ENCODE results near the gene ZNF644. TPM values are rescaled to one million over a fixed set of nuclear protein-coding genes. Genes with fewer than 3 reads are reported as not detected.
"Not testable (repeated sequence)": the region's sequence is repeated elsewhere in the genome, so short reads cannot be mapped to it uniquely, and the experiment has no call there.

ZNF644 gene
- total and polyA plus RNA-seq, 2 donors (not counting 1 experiment from before 2014, with no cell fraction given): 9.6 to 124 TPM

GRCh38 chr1:90936061-90936460, 85.8 kb downstream of the ZNF644 start:
- 100% methylated on average over 3 of the region's 4 CpGs for WGBS (ENCODE audit: insufficient coverage)
- CTCF ChIA-PET: interaction anchor here (1.0 to 2.0 kb wide), 4 partner anchors 9 to 229 kb away, joined by 3 to 10 read pairs (median 4); no protein-coding TSS in a partner anchor
- ATAC-seq (ENCODE audit: low read depth): no peak
- DNase-seq: no peak
- Histone ChIP-seq H4K20me1 (ENCODE audit: control insufficient read depth, insufficient read depth, low read length, poor library complexity, severe bottlenecking) (peaks cover 33% of the 10 kb centered on the region), H3K27me3 (replicated peaks in 1 of 4; ENCODE audit: control extremely low read depth in 1 of 4, control insufficient read depth in 3 of 4, insufficient read depth in 4 of 4, low read length in 3 of 4) (no peaks in the 10 kb centered on the region), H3K27ac (ENCODE audit: low read length in 2 of 2) (no peak overlapping the region), H3K36me3 (replicated peaks in 1 of 2; ENCODE audit: control extremely low read depth in 1 of 2, control insufficient read depth in 1 of 2, extremely low read depth in 1 of 2, insufficient read depth in 2 of 2, low read length in 1 of 2) (peaks cover 2 to 30% of the 10 kb centered on the region in 2 experiments), H3K9ac (ENCODE audit: low read length) (no peak overlapping the region), H3K4me1 (ENCODE audit: control insufficient read depth in 2 of 2, insufficient read depth in 2 of 2, low read length in 2 of 2) (no peaks in the 10 kb centered on the region), H2AFZ (ENCODE audit: insufficient read depth, low read depth, low read length, poor library complexity, severe bottlenecking) (no peak overlapping the region), H3K4me3 (ENCODE audit: control extremely low read depth in 1 of 5, extremely low read depth in 1 of 5, insufficient read depth in 1 of 5, low read depth in 2 of 5, low read length in 4 of 5) (no peak overlapping the region), H3K4me2 (replicated peaks; ENCODE audit: low read depth, low read length, poor library complexity, severe bottlenecking) (no peak overlapping the region), H3K79me2 (ENCODE audit: control insufficient read depth, insufficient read depth, low read length) (peaks cover 94% of the 10 kb centered on the region), H3K9me3 (ENCODE audit: control extremely low read depth in 1 of 3, control insufficient read depth in 2 of 3, insufficient read depth in 1 of 3, low read length in 2 of 3) (no peaks in the 10 kb centered on the region)
- peaks cover 14% of the 10 kb centered on the region for H3K4me1 Mint-ChIP-seq
- POLR2A ChIA-PET: no interaction called here
- no peak overlapping the region for H3K4me3 Mint-ChIP-seq
- no peaks in the 10 kb centered on the region for H3K27me3 Mint-ChIP-seq
- H3K27ac Mint-ChIP-seq: no peak overlapping the region
- intact Hi-C loops (cut with micrococcal nuclease): no loop called here
- TF ChIP-seq CTCF (IDR thresholded peaks at IDR 0.05) (no peak), EZH2 (IDR thresholded peaks at IDR 0.05; ENCODE audit: borderline replicate concordance, insufficient read depth, low read depth, low read length, poor library complexity, severe bottlenecking) (no peak)
- H3K9me3 Mint-ChIP-seq (ENCODE audit: insufficient read depth): no peaks in the 10 kb centered on the region

- DNase-seq; H3K9me3 Mint-ChIP-seq (ENCODE audit: insufficient read depth); H3K27me3 ChIP-seq (replicated peaks in 1 of 4; ENCODE audit: control extremely low read depth in 1 of 4, control insufficient read depth in 3 of 4, insufficient read depth in 4 of 4, low read length in 3 of 4); H3K9ac ChIP-seq (ENCODE audit: low read length); H3K4me3 ChIP-seq (ENCODE audit: control extremely low read depth in 1 of 5, extremely low read depth in 1 of 5, insufficient read depth in 1 of 5, low read depth in 2 of 5, low read length in 4 of 5); H3K27me3 Mint-ChIP-seq; H3K27ac Mint-ChIP-seq; CTCF ChIA-PET; POLR2A ChIA-PET; intact Hi-C loops (cut with micrococcal nuclease); H3K4me2 ChIP-seq (replicated peaks; ENCODE audit: low read depth, low read length, poor library complexity, severe bottlenecking); H3K4me3 Mint-ChIP-seq; H3K9me3 ChIP-seq (ENCODE audit: control extremely low read depth in 1 of 3, control insufficient read depth in 2 of 3, insufficient read depth in 1 of 3, low read length in 2 of 3); H2AFZ ChIP-seq (ENCODE audit: insufficient read depth, low read depth, low read length, poor library complexity, severe bottlenecking); ATAC-seq (ENCODE audit: low read depth); H3K27ac ChIP-seq (ENCODE audit: low read length in 2 of 2): not testable (repeated sequence)
- H3K79me2 ChIP-seq (ENCODE audit: control insufficient read depth, insufficient read depth, low read length): peaks cover 83% of the 10 kb centered on the region
- peaks cover 53% of the 10 kb centered on the region for H3K4me1 Mint-ChIP-seq
- 100% methylated on average over 6 of the region's 8 CpGs for WGBS (ENCODE audit: insufficient coverage)
- peaks cover 71% of the 10 kb centered on the region for H4K20me1 ChIP-seq (ENCODE audit: control insufficient read depth, insufficient read depth, low read length, poor library complexity, severe bottlenecking)
- H3K36me3 ChIP-seq (replicated peaks in 1 of 2; ENCODE audit: control extremely low read depth in 1 of 2, control insufficient read depth in 1 of 2, extremely low read depth in 1 of 2, insufficient read depth in 2 of 2, low read length in 1 of 2): peaks cover 3 to 16% of the 10 kb centered on the region in 2 experiments
- peaks cover 0 to 18% of the 10 kb centered on the region in 2 donors for H3K4me1 ChIP-seq (ENCODE audit: control insufficient read depth in 2 of 2, insufficient read depth in 2 of 2, low read length in 2 of 2)
These were observed 93.6 kb downstream of the ZNF644 start for GRCh38 chr1:90928231-90928630.

GRCh38 chr1:90927674-90928073, 94.2 kb downstream of the ZNF644 start:
- H3K27me3 ChIP-seq (replicated peaks in 1 of 4; ENCODE audit: control extremely low read depth in 1 of 4, control insufficient read depth in 3 of 4, insufficient read depth in 4 of 4, low read length in 3 of 4); H3K9me3 Mint-ChIP-seq (ENCODE audit: insufficient read depth); H3K27me3 Mint-ChIP-seq; H3K27ac ChIP-seq (ENCODE audit: low read length in 2 of 2); POLR2A ChIA-PET; H3K27ac Mint-ChIP-seq; intact Hi-C loops (cut with micrococcal nuclease); DNase-seq; ATAC-seq (ENCODE audit: low read depth); H2AFZ ChIP-seq (ENCODE audit: insufficient read depth, low read depth, low read length, poor library complexity, severe bottlenecking); H3K9ac ChIP-seq (ENCODE audit: low read length); CTCF ChIA-PET; H3K4me2 ChIP-seq (replicated peaks; ENCODE audit: low read depth, low read length, poor library complexity, severe bottlenecking); H3K4me3 ChIP-seq (ENCODE audit: control extremely low read depth in 1 of 5, extremely low read depth in 1 of 5, insufficient read depth in 1 of 5, low read depth in 2 of 5, low read length in 4 of 5); H3K4me3 Mint-ChIP-seq; H3K9me3 ChIP-seq (ENCODE audit: control extremely low read depth in 1 of 3, control insufficient read depth in 2 of 3, insufficient read depth in 1 of 3, low read length in 2 of 3): not testable (repeated sequence)
- H3K79me2 ChIP-seq (ENCODE audit: control insufficient read depth, insufficient read depth, low read length): peaks cover 82% of the 10 kb centered on the region
- H3K36me3 ChIP-seq (replicated peaks in 1 of 2; ENCODE audit: control extremely low read depth in 1 of 2, control insufficient read depth in 1 of 2, extremely low read depth in 1 of 2, insufficient read depth in 2 of 2, low read length in 1 of 2): peaks cover 3 to 16% of the 10 kb centered on the region in 2 experiments
- peaks cover 0 to 18% of the 10 kb centered on the region in 2 donors for H3K4me1 ChIP-seq (ENCODE audit: control insufficient read depth in 2 of 2, insufficient read depth in 2 of 2, low read length in 2 of 2)
- peaks cover 55% of the 10 kb centered on the region for H3K4me1 Mint-ChIP-seq
- WGBS (ENCODE audit: insufficient coverage): 100% methylated on average over 5 of the region's 5 CpGs
- H4K20me1 ChIP-seq (ENCODE audit: control insufficient read depth, insufficient read depth, low read length, poor library complexity, severe bottlenecking): peaks cover 69% of the 10 kb centered on the region
